NOMO-1 (cell line): Measurements from ENCODE around the gene PCNX3.

ENCODE experiments used
- DNase-seq, 2 experiments: peaks; one replicate each; lab custom pipeline; 2025; ENCODE audit not compliant: unreplicated experiment in 2 of 2; lab: John Stamatoyannopoulos, UW

Gene PCNX3

GRCh38 chr11:65615229-65615949 lies at the start of gene PCNX3:
Gene PCNX3, plus strand, starts transcription at chr11:65615776. Its CDS starts 536 bp downstream, at chr11:65616312.
- peak; percentile 100 for DNase-seq

- DNase-seq, result no peak
These were observed 46.2 kb upstream of the PCNX3 start for GRCh38 chr11:65569164-65569972.

GRCh38 chr11:65569973-65570918 lies 45.3 kb upstream of the PCNX3 start, which contains the start of gene ZNRD2:
Gene ZNRD2, plus strand, starts transcription at chr11:65570477. Its CDS starts 15 bp downstream, at chr11:65570492.
- DNase-seq, result peak; percentile 99

- no peak for DNase-seq
These were observed 44.2 kb upstream of the PCNX3 start for GRCh38 chr11:65571420-65571819.

- DNase-seq, result peak in 1 of 2 experiments; percentile 28
These were observed 43.6 kb upstream of the PCNX3 start for GRCh38 chr11:65571940-65572339.

- peak; percentile 84 to 93 for DNase-seq
These were observed 43.1 kb upstream of the PCNX3 start, which contains the start of gene FAM89B for GRCh38 chr11:65572356-65573051. Gene FAM89B, plus strand, starts transcription at chr11:65572538. Its CDS starts 132 bp downstream, at chr11:65572670.

GRCh38 chr11:65573391-65574079 lies 42.0 kb upstream of the PCNX3 start:
- DNase-seq, result no peak

- peak; percentile 96 for DNase-seq
These were observed 41.3 kb upstream of the PCNX3 start for GRCh38 chr11:65574109-65574810.

- DNase-seq, result no peak
These were observed 40.6 kb upstream of the PCNX3 start for GRCh38 chr11:65574811-65575567.

GRCh38 chr11:65575568-65576231 lies 39.9 kb upstream of the PCNX3 start, which contains the start of gene EHBP1L1:
Gene EHBP1L1, plus strand, starts transcription at chr11:65576053. Its CDS starts 250 bp downstream, at chr11:65576303.
- DNase-seq, result peak; percentile 60 to 69

- no peak for DNase-seq
These were observed 39.2 kb upstream of the PCNX3 start for GRCh38 chr11:65576232-65576866.

GRCh38 chr11:65576867-65577755 lies 38.5 kb upstream of the PCNX3 start:
- DNase-seq, result peak; percentile 79 to 84

- no peak for DNase-seq
These were observed 37.8 kb upstream of the PCNX3 start for GRCh38 chr11:65577756-65578109.

GRCh38 chr11:65578134-65578533 lies 37.4 kb upstream of the PCNX3 start:
- no peak for DNase-seq

GRCh38 chr11:65578667-65579066 lies 36.9 kb upstream of the PCNX3 start:
- no peak for DNase-seq

GRCh38 chr11:65579291-65579690 lies 36.3 kb upstream of the PCNX3 start:
- DNase-seq, result peak; percentile 11 to 22
